ENCODE measurements around the gene WDR33. TPM values are rescaled to one million over a fixed set of nuclear protein-coding genes. Genes with fewer than 3 reads are reported as not detected.

Gene WDR33
- total and polyA plus RNA-seq, 2 donors (not counting 3 experiments of a cell fraction or from before 2014, with no cell fraction given) = 16.4 to 52.5 TPM

DNA sequence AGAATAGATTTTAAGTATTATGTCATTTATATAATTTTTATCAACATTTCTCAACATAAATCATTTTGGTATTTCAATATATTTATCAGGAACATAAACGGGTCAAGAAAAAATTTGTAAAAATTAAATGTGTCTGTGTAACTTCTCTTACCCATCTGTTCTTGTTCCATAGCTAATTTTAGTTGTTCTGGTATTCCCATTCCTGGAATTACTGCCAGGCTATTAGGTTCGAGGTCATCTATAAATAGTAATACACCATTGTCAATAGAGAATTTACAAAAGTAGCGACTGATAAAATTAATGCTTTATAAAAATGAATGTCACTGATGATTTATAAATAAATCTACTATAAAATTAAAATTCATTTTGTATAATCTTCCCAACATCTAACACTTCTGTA is 88.2 kb downstream of the WDR33 start:
- H4K20me1 ChIP-seq (replicated peaks; ENCODE audit: control insufficient read depth, extremely low read depth, insufficient read depth, low read length) = no peaks in the 10 kb centered on the region
- no peak overlapping the region for H3K4me2 ChIP-seq (ENCODE audit: insufficient read depth, low read length)
- H3K79me2 ChIP-seq (ENCODE audit: control insufficient read depth, insufficient read depth, low read length) = no peaks in the 10 kb centered on the region
- no TSS peak for BruUV-seq (replicated peaks)
- intact Hi-C loops (cut with micrococcal nuclease) = no loop called here
- H3K27me3 ChIP-seq (ENCODE audit: control insufficient read depth in 2 of 2, insufficient read depth in 2 of 2, low read length in 2 of 2) = no peaks in the 10 kb centered on the region
- DNase-seq (ENCODE audit: low read depth, low spot score) (no peak), FAIRE-seq (no peak)
- ChIA-PET CTCF (no interaction called here), POLR2A (no interaction called here)
- no peak overlapping the region for H2AFZ ChIP-seq (ENCODE audit: low read depth, low read length)
- H3K9me3 ChIP-seq (replicated peaks; ENCODE audit: control insufficient read depth, insufficient read depth, low read length) = no peaks in the 10 kb centered on the region
- peaks cover 14 to 25% of the 10 kb centered on the region in 2 experiments for H3K36me3 ChIP-seq (ENCODE audit: control insufficient read depth in 2 of 2, extremely low read depth in 1 of 2, insufficient read depth in 2 of 2, low read length in 2 of 2)
- H3K27ac ChIP-seq (ENCODE audit: insufficient read depth, low read depth, low read length) = no peak overlapping the region
- dilution Hi-C loops (cut with MboI; ENCODE audit: extremely low pct_ligation_motif_present, low sequenced_read_pairs) = no loop called here
- no peaks in the 10 kb centered on the region for H3K9me1 ChIP-seq (replicated peaks; ENCODE audit: control insufficient read depth, extremely low read depth, insufficient read depth, low read length)
- no peak overlapping the region for H3K4me3 ChIP-seq (replicated peaks in 1 of 3; ENCODE audit: insufficient read depth in 1 of 3, low read depth in 1 of 3, low read length in 3 of 3)
- TF ChIP-seq POLR2A (IDR thresholded peaks at IDR 0.05; ENCODE audit: low read depth, low read length) (no peak), CTCF (IDR thresholded peaks at IDR 0.05; ENCODE audit: extremely low read depth in 1 of 2, insufficient read depth in 1 of 2, low read depth in 1 of 2, low read length in 2 of 2) (no peak), MYC (IDR thresholded peaks at IDR 0.05; ENCODE audit: low read depth, low read length) (no peak), FOS (IDR thresholded peaks at IDR 0.05; ENCODE audit: borderline replicate concordance, insufficient read depth, low read length) (no peak), GATA2 (IDR thresholded peaks at IDR 0.05; ENCODE audit: insufficient read depth, insufficient read length, low read depth, low read length) (no peak), EZH2 (IDR thresholded peaks at IDR 0.05; ENCODE audit: borderline replicate concordance, low read depth, low read length, severe bottlenecking) (no peak), JUN (IDR thresholded peaks at IDR 0.05; ENCODE audit: borderline replicate concordance, insufficient read depth, insufficient read length, low read depth) (no peak), POLR2AphosphoS5 (IDR thresholded peaks at IDR 0.05; ENCODE audit: insufficient read depth, low read depth, low read length) (no peak)
- TF ChIP-seq, protein P1, sequence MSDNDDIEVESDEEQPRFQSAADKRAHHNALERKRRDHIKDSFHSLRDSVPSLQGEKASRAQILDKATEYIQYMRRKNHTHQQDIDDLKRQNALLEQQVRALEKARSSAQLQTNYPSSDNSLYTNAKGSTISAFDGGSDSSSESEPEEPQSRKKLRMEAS (IDR thresholded peaks at IDR 0.05; ENCODE audit: insufficient read depth, insufficient read length) = no peak
- no peaks in the 10 kb centered on the region for H3K4me1 ChIP-seq (ENCODE audit: control insufficient read depth, extremely low read depth, insufficient read depth, low read length)
- no peak overlapping the region for H3K9ac ChIP-seq (replicated peaks; ENCODE audit: extremely low read depth, insufficient read depth, low read length)

All from endothelial cell of umbilical vein (primary cell).